CD14-positive monocyte (primary cell): Measurements from ENCODE around the gene MAST4. TPM values are rescaled to one million over a fixed set of nuclear protein-coding genes. Genes with fewer than 3 reads are reported as not detected.

Experiments
- DNase-seq, 3 donors: peaks; one replicate each; pipeline ENCODE4 v3.0.0-alpha.2; 2011 to 2022
- H2AFZ ChIP-seq: 2 replicates; pipeline ENCODE4 v1.6.0; 2012; ENCODE audit warnings: mild to moderate bottlenecking, low read depth, low read length, inconsistent platforms; ENCODE audit not compliant: insufficient read depth, poor library complexity, severe bottlenecking
- H3K27ac ChIP-seq, 2 donors: 1 replicate in 1 of 2; 2 replicates in 1 of 2; pipeline ENCODE4 v1.5.1; 2012 to 2013; ENCODE audit warnings: low read length in 2 of 2, control low read depth in 1 of 2, inconsistent platforms in 1 of 2, low read depth in 1 of 2, mild to moderate bottlenecking in 1 of 2
- H3K27me3 ChIP-seq, 2 donors: one replicate each; pipeline versions ENCODE4 v1.6.0 to v1.6.1; 2011 to 2013; ENCODE audit warnings: low read length in 2 of 2; ENCODE audit not compliant: control insufficient read depth in 2 of 2, insufficient read depth in 2 of 2
- H3K36me3 ChIP-seq, 2 donors: replicated peaks in 1 of 2; 1 replicate in 1 of 2; 2 replicates in 1 of 2; pipeline versions ENCODE4 v1.5.1 to v1.6.1; 2012 to 2013; ENCODE audit warnings: low read length in 2 of 2, control low read depth in 1 of 2, inconsistent platforms in 1 of 2, mild to moderate bottlenecking in 1 of 2; ENCODE audit not compliant: insufficient read depth in 2 of 2, control insufficient read depth in 1 of 2
- H3K4me1 ChIP-seq, 2 donors: 1 replicate in 1 of 2; 2 replicates in 1 of 2; pipeline versions ENCODE4 v1.5.1 to v1.6.1; 2012 to 2013; ENCODE audit warnings: low read length in 2 of 2, control low read depth in 1 of 2, inconsistent platforms in 1 of 2, mild to moderate bottlenecking in 1 of 2, moderate library complexity in 1 of 2; ENCODE audit not compliant: insufficient read depth in 2 of 2, control insufficient read depth in 1 of 2
- H3K4me2 ChIP-seq: replicated peaks from 2 replicates; pipeline ENCODE3; 2012; ENCODE audit warnings: low read length, moderate library complexity, mild to moderate bottlenecking; ENCODE audit not compliant: poor library complexity, severe bottlenecking; ENCODE audit errors: extremely low read depth
- H3K4me3 ChIP-seq, 3 experiments: fragments of 200-600 bp in 1 of 3; sonication (generic) in 1 of 3; replicated peaks in 1 of 3; 1 replicate in 2 of 3; 2 replicates in 1 of 3; pipeline ENCODE4 v1.5.1; 2011 to 2013; ENCODE audit warnings: low read length in 3 of 3, mild to moderate bottlenecking in 3 of 3, control low read depth in 2 of 3, low read depth in 2 of 3, inconsistent platforms in 1 of 3, moderate library complexity in 1 of 3
- H3K79me2 ChIP-seq: 2 replicates; pipeline ENCODE4 v1.6.0; 2012; ENCODE audit warnings: mild to moderate bottlenecking, control low read depth, inconsistent platforms, low read length, moderate library complexity; ENCODE audit not compliant: insufficient read depth
- H3K9ac ChIP-seq: 2 replicates; pipeline ENCODE4 v1.6.0; 2017; ENCODE audit warnings: low read length, mild to moderate bottlenecking; ENCODE audit not compliant: insufficient read depth, poor library complexity, severe bottlenecking
- H3K9me3 ChIP-seq, 2 donors: replicated peaks in 1 of 2; 1 replicate in 1 of 2; 2 replicates in 1 of 2; pipeline versions ENCODE4 v1.5.1 to v1.6.1; 2012 to 2013; ENCODE audit warnings: low read length in 2 of 2, control low read depth in 1 of 2; ENCODE audit not compliant: control insufficient read depth in 1 of 2, insufficient read depth in 1 of 2
- H4K20me1 ChIP-seq: 2 replicates; pipeline ENCODE4 v1.6.0; 2012; ENCODE audit warnings: mild to moderate bottlenecking, low read length, control low read depth, moderate library complexity; ENCODE audit not compliant: insufficient read depth
- H3K27ac Mint-ChIP-seq, 7 donors: one replicate each; pipeline ENCODE4 v1.8.0; 2020; ENCODE audit warnings: mild to moderate bottlenecking in 7 of 7, mixed read lengths in 7 of 7, moderate library complexity in 6 of 7, inconsistent platforms in 2 of 7
- H3K27me3 Mint-ChIP-seq, 3 donors: one replicate each; pipeline ENCODE4 v1.8.0; 2021 to 2022; ENCODE audit warnings: low read depth in 3 of 3, mild to moderate bottlenecking in 3 of 3, mixed read lengths in 3 of 3, moderate library complexity in 3 of 3, inconsistent platforms in 1 of 3
- H3K36me3 Mint-ChIP-seq, 2 donors: one replicate each; pipeline ENCODE4 v1.8.0; 2020; ENCODE audit warnings: mixed read lengths in 2 of 2, inconsistent platforms in 1 of 2, mild to moderate bottlenecking in 1 of 2
- H3K4me1 Mint-ChIP-seq: one replicate; pipeline ENCODE4 v1.8.0; 2020; ENCODE audit warnings: mild to moderate bottlenecking, mixed read lengths
- H3K4me3 Mint-ChIP-seq, 2 donors: one replicate each; pipeline ENCODE4 v1.8.0; 2020; ENCODE audit warnings: mild to moderate bottlenecking in 2 of 2, mixed read lengths in 2 of 2, moderate library complexity in 1 of 2
- H3K9me3 Mint-ChIP-seq, 7 donors: one replicate each; pipeline ENCODE4 v1.8.0; 2020 to 2022; ENCODE audit warnings: mixed read lengths in 7 of 7, mild to moderate bottlenecking in 6 of 7, moderate library complexity in 6 of 7, inconsistent platforms in 2 of 7
- WGBS: methylation state at CpG from one replicate; pipeline ENCODE4 v1.1.5; 2013; ENCODE audit warnings: missing lambda C conversion rate; ENCODE audit not compliant: insufficient coverage; 5-methylcytosine and 5-hydroxymethylcytosine counted together
- intact Hi-C, 2 donors: fragments of 100-400 bp; cut with micrococcal nuclease; formaldehyde crosslinking; loops; one replicate each; pipeline versions ENCODE4 v1.15.0 to v1.15.1; 2023
- polyA plus RNA-seq, 3 donors: library from polyadenylated mRNA; depleted of rRNA in 1 of 3; unstranded in 2 of 3; stranded (reverse) in 1 of 3; fragments of 300-500 nt in 2 of 3; fragments of >200 nt in 1 of 3; fragmentation: Illumina TruSeq in 2 of 3; gene quantifications; 1 replicate in 2 of 3; 2 replicates in 1 of 3; pipeline ENCODE4 v1.2.3, GENCODE V29; 2012 to 2021
- TF ChIP-seq, protein P1 (sequence below): fragments of 200-600 bp; IDR thresholded peaks from one replicate; pipeline ENCODE4 v1.8.0; 2022; ENCODE audit warnings: antibody characterized with exemption, mild to moderate bottlenecking

The MAST4 gene
- polyA plus RNA-seq, 3 donors = 0.03 to 0.24 TPM; not detected in 1

DNA sequence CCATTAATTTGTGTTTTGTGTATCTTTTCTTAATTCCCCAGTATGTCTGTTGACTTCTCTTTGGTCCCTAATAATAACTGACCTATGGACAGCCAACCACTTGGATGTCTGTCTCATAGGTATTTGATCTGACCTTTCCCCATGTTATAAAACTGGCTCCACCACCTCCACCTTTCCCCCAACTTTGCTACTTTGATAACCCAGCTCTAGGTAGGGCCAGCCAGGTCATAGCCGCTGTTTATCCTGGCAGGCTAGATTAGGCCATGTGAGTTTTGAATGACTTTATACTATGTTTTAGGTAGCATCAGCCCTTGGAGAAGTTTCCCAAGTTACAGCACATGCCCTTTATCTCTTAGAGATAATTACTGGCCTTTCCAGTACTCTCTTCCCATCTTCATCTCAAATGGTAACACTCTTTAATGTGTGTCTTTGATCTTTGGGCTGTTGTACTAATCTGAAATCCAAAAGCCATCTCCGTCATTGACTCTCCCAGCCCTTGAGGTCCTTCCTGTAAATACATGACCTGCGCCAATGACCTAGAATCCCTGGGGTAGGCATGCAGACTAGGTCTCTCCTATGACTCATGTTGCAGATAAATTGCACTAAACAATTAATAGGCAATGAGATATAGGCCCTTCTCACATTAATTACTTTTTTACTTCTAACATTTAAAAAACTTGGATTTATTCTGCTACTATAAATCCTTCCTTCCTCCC lies 447.8 kb downstream of the MAST4 start:
- 100% methylated on average over 2 of the region's 3 CpGs for WGBS
- Histone ChIP-seq H3K27ac (no peak overlapping the region), H4K20me1 (no peaks in the 10 kb centered on the region), H3K9me3 (no peaks in the 10 kb centered on the region), H2AFZ (no peak overlapping the region), H3K27me3 (no peaks in the 10 kb centered on the region), H3K4me1 (peaks cover 5 to 7% of the 10 kb centered on the region in 2 donors), H3K4me3 (no peak overlapping the region), H3K79me2 (no peaks in the 10 kb centered on the region), H3K4me2 (no peak overlapping the region), H3K9ac (no peak overlapping the region), H3K36me3 (no peaks in the 10 kb centered on the region)
- Mint-ChIP-seq H3K9me3 (no peaks in the 10 kb centered on the region), H3K4me3 (no peak overlapping the region), H3K4me1 (peaks cover 20% of the 10 kb centered on the region), H3K36me3 (no peaks in the 10 kb centered on the region), H3K27me3 (peaks cover 0 to 2% (median 1%) of the 10 kb centered on the region in 3 donors), H3K27ac (no peak overlapping the region)
- TF ChIP-seq, protein P1, sequence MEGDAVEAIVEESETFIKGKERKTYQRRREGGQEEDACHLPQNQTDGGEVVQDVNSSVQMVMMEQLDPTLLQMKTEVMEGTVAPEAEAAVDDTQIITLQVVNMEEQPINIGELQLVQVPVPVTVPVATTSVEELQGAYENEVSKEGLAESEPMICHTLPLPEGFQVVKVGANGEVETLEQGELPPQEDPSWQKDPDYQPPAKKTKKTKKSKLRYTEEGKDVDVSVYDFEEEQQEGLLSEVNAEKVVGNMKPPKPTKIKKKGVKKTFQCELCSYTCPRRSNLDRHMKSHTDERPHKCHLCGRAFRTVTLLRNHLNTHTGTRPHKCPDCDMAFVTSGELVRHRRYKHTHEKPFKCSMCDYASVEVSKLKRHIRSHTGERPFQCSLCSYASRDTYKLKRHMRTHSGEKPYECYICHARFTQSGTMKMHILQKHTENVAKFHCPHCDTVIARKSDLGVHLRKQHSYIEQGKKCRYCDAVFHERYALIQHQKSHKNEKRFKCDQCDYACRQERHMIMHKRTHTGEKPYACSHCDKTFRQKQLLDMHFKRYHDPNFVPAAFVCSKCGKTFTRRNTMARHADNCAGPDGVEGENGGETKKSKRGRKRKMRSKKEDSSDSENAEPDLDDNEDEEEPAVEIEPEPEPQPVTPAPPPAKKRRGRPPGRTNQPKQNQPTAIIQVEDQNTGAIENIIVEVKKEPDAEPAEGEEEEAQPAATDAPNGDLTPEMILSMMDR = no peak
- no peak for DNase-seq
- intact Hi-C loops = no loop called here

DNA sequence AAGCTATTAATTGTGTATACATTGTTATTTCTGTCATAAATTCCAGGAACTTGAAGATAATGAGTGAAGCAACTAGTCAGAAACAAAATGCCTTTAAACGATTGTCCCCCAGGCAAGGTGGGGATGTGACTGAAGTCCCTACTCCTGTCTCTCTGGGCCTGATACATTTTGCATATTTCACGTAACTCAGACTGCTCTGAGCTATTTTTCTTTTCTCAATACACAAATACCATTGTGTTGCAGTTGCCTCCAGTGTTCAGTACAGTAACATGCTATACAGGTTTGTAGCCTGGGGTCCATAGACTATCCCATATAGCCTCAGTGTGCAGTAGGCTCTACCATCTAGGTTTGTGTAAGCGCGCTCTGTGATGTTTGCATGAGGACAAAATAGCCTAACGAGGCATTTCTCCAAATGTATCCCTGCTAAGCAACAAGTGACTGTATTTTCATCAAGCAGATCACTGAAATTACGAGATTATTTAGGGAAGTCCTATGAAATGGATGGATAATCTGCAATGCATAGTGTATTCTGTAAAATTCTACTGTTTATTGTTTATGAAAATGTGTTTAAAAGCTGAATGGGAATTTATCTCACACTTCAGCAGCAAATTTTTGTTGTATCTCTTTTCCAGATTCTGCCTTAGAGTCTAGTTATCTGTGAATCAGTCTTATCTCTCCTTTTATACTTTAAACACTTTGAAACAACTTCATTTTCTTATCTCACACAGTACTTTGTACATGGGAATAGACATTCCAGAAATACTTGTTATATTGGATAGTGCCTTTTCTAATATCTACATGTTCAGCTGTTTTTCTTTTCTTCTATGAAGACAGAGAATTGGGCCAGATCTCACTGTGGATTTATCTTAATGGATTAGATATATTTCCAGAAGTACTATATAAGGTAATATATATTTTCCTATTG lies 449.9 kb downstream of the MAST4 start:
- no peaks in the 10 kb centered on the region for H4K20me1 ChIP-seq
- H3K4me1 ChIP-seq = peaks cover 5 to 7% of the 10 kb centered on the region in 2 donors
- H3K4me1 Mint-ChIP-seq = peaks cover 22% of the 10 kb centered on the region
- H3K27me3 ChIP-seq = no peaks in the 10 kb centered on the region
- TF ChIP-seq, protein P1 = no peak
- no peak overlapping the region for H3K4me3 Mint-ChIP-seq
- H2AFZ ChIP-seq = no peak overlapping the region
- H3K9me3 ChIP-seq = no peaks in the 10 kb centered on the region
- no peak for DNase-seq
- H3K36me3 Mint-ChIP-seq = no peaks in the 10 kb centered on the region
- H3K4me3 ChIP-seq = no peak overlapping the region
- WGBS = 85% methylated on average over 4 of the region's 6 CpGs
- no peak overlapping the region for H3K9ac ChIP-seq
- no peak overlapping the region for H3K4me2 ChIP-seq
- H3K36me3 ChIP-seq = no peaks in the 10 kb centered on the region
- H3K27ac Mint-ChIP-seq = no peak overlapping the region
- intact Hi-C loops = no loop called here
- no peaks in the 10 kb centered on the region for H3K9me3 Mint-ChIP-seq
- H3K79me2 ChIP-seq = no peaks in the 10 kb centered on the region
- H3K27ac ChIP-seq = no peak overlapping the region
- peaks cover 0 to 2% (median 1%) of the 10 kb centered on the region in 3 donors for H3K27me3 Mint-ChIP-seq
